ENCODE data around the gene COL15A1. TPM values are rescaled to one million over a fixed set of nuclear protein-coding genes. Genes with fewer than 3 reads are reported as not detected.

The COL15A1 gene
- total RNA-seq, 4 donors from 2014 or later: 8.0 to 15.2 (median 12.8) TPM

GRCh38 chr9:99056186-99056585 is 112.5 kb downstream of the COL15A1 start:
- H3K4me3 ChIP-seq (replicated peaks in 1 of 3): no peak overlapping the region
- H3K27me3 ChIP-seq: no peaks in the 10 kb centered on the region
- H3K27ac ChIP-seq: no peak overlapping the region
- peaks cover 19 to 27% of the 10 kb centered on the region in 2 donors for H3K4me1 ChIP-seq
- no peaks in the 10 kb centered on the region for H3K9me3 ChIP-seq
- TF ChIP-seq POLR2A (IDR thresholded peaks at IDR 0.05): no peak
- no peak for TF ChIP-seq CTCF (IDR thresholded peaks at IDR 0.05)
- intact Hi-C loops (cut with DNase I): no loop called here
- no peak for DNase-seq
- 94 to 96% methylated on average over 6 of the region's 6 CpGs for WGBS, 2 donors
- no peaks in the 10 kb centered on the region for H3K36me3 ChIP-seq

GRCh38 chr9:99056886-99057664 is 113.4 kb downstream of the COL15A1 start:
- intact Hi-C loops (cut with DNase I): no loop called here
- DNase-seq: no peak
- no peak overlapping the region for H3K27ac ChIP-seq
- H3K36me3 ChIP-seq: no peaks in the 10 kb centered on the region
- WGBS, 2 donors: 87 to 91% methylated on average over 5 of the region's 5 CpGs
- H3K4me1 ChIP-seq: peaks cover 19 to 31% of the 10 kb centered on the region in 2 donors
- no peaks in the 10 kb centered on the region for H3K9me3 ChIP-seq
- no peak for TF ChIP-seq CTCF (IDR thresholded peaks at IDR 0.05)
- TF ChIP-seq POLR2A (IDR thresholded peaks at IDR 0.05): no peak
- H3K27me3 ChIP-seq: no peaks in the 10 kb centered on the region
- H3K4me3 ChIP-seq (replicated peaks in 1 of 3): no peak overlapping the region

DNA sequence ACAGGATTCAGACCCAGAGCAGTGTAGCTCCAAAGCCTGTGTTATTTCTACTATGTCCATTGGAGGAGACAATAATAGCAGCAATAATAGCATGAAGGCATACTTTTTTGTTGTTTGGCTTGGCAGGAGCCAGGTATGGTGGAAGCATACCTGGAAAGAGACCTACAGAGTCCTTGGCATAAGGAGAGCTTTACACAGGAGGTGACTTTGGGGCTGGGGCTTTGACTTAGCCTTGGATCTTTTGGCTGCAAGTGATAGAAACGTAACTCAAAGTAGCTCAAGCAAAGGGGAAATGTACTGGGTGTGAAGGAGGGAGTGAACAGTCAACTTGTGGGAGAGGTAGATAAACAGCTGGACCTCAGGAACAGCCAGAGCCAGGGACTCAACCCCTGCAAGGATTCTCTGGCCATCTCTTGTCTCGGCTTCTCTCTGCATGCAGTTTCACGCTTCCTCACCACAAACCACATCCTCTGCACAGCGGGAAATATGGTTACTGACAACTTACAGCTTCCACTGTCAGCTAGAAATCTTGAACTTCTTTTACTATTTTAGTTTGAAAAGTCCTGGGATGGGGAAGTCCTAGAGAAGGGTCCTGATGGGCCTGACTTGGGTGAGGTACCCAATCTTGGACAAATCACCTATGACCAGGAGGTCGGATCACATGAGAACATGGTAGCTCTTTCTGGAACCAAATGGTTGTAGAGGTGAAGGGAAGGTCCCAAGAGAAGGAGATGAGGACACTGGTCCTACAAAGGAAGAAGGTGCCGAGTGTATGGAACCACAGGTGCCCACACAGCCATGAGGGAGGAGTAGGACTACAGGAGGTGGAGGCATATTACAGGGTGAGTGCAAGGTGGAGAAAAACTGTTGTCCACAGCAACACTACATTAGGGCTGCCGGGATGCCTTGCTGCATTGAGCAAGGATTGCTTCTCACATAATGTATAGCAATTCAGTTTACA is 114.2 kb downstream of the COL15A1 start:
- H3K4me1 ChIP-seq: peaks cover 19 to 31% of the 10 kb centered on the region in 2 donors
- no peaks in the 10 kb centered on the region for H3K36me3 ChIP-seq
- H3K9me3 ChIP-seq: no peaks in the 10 kb centered on the region
- no peak overlapping the region for H3K27ac ChIP-seq
- DNase-seq: peak; percentile 16 to 17
- 83 to 88% methylated on average over 7 of the region's 7 CpGs for WGBS, 2 donors
- no peak overlapping the region for H3K4me3 ChIP-seq (replicated peaks in 1 of 3)
- H3K27me3 ChIP-seq: no peaks in the 10 kb centered on the region
- intact Hi-C loops (cut with DNase I): no loop called here
- no peak for TF ChIP-seq POLR2A (IDR thresholded peaks at IDR 0.05)
- TF ChIP-seq CTCF (IDR thresholded peaks at IDR 0.05): no peak

DNA sequence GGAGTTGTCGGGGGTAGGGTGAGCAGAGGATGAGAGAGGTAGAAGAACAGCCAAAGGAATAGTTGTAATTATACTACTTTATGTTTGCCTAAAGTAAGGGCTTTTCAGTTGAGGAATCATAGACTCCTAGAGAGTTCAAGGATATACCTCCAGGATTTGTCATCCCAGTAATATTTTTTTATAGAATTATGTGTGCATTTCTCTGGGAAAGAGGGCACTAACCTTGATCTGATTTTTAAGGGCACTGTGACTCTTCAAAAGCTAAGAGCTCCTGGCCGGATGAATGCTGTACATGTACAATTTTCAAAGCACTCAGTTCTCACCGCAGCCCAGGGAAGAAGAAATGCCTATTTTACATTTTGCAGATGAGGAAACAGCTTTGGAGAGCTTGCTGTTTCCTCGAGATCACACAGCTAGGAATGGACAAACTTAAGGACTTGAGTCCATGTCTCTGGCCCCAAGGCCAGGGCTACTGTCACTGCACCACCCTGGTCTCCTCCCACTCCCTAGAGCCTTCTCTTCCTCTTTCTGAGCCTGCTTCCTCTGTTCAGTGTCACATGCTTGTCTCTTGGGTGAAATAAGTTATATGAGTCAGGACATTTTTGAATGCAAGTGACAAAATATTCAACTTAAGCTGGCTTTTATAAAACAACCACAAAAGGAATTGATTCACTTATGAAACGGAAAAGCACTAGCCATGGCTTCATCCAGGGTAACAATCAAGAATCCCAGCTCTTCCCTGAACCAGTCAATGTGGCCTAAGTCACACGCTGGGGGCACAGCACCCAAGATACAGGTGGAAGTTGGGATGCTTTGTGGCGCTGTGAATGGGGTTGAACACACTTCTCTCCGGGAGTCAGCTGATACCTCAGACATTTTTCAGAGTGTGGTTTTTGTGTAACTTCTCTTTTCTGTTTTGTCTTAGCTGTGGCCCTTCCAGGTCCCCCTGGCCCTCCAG is 115.5 kb downstream of the COL15A1 start:
- Histone ChIP-seq H3K36me3 (no peaks in the 10 kb centered on the region), H3K27me3 (no peaks in the 10 kb centered on the region), H3K4me3 (replicated peaks in 1 of 3) (no peak overlapping the region), H3K9me3 (no peaks in the 10 kb centered on the region), H3K27ac (peak overlapping the region in 2 of 3 donors; percentile 7 to 31), H3K4me1 (peaks cover 19 to 31% of the 10 kb centered on the region in 2 donors)
- intact Hi-C loops (cut with DNase I): no loop called here
- 60 to 66% methylated on average over 8 of the region's 8 CpGs for WGBS, 2 donors
- TF ChIP-seq CTCF (IDR thresholded peaks at IDR 0.05) (no peak), POLR2A (IDR thresholded peaks at IDR 0.05) (no peak)
- DNase-seq: peak in 1 of 2 donors; percentile 7
